ENCODE results near the gene PSMA6.

Gene PSMA6

DNA sequence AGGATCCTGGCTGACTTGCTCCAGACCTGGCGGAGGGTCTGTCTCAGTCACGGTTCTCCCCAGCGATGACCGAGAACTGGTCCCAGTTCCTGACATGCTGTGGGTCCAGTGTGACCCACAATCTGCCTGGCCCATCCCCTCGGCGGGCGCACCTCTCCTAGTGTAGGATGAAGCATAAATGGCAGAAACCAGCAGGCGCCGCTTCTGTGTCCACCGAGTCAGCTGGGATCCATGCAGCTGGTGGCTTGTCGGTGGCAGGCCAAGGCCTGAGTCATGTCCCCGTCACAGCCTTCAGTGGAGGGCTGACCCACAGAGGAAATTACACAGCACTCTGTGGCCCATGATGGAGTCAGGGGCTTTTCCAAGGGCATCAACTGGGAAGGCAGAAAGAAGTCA, 73.9 kb downstream of the PSMA6 start:
- no peak for DNase-seq (ENCODE audit: low spot score)

- DNase-seq (ENCODE audit: low spot score): no peak
These were observed 74.4 kb downstream of the PSMA6 start for GRCh38 chr14:35366521-35366976.

GRCh38 chr14:35367056-35367372, 74.8 kb downstream of the PSMA6 start:
- no peak for DNase-seq (ENCODE audit: low spot score)

Measured in SK-N-DZ (cell line).